ENCODE measurements around the gene TRHDE. TPM values are rescaled to one million over a fixed set of nuclear protein-coding genes. Genes with fewer than 3 reads are reported as not detected.

The TRHDE gene
- total and polyA plus RNA-seq, 2 of the 13 experiments (the other 11 are each of a cell fraction or from before 2014, with no cell fraction given), result not detected

GRCh38 chr12:72622556-72622955 is 350.4 kb downstream of the TRHDE start:
- no peaks in the 10 kb centered on the region for H3K79me2 ChIP-seq (ENCODE audit: insufficient read depth, low read length)
- in situ Hi-C loops (cut with HindIII; ENCODE audit: extremely low pct_ligation_motif_present, low pct_unique_long_range_greater_than_20kb) (no loop called here), intact Hi-C loops (cut with micrococcal nuclease; ENCODE audit: unreplicated experiment) (no loop called here)
- no peaks in the 10 kb centered on the region for H3K36me3 ChIP-seq (replicated peaks in 1 of 2; ENCODE audit: control insufficient read depth in 1 of 2, insufficient read depth in 2 of 2, low read length in 2 of 2)
- BruUV-seq (replicated peaks), result no TSS peak
- TF ChIP-seq ZNF275 (CRISPR knock-in tag; IDR thresholded peaks at IDR 0.05; ENCODE audit: borderline replicate concordance) (no peak), ZBTB7B (CRISPR knock-in tag; IDR thresholded peaks at IDR 0.05) (no peak), MXD4 (CRISPR knock-in tag; IDR thresholded peaks at IDR 0.05) (no peak), ZNF263 (CRISPR knock-in tag; IDR thresholded peaks at IDR 0.05) (no peak), HNRNPUL1 (IDR thresholded peaks at IDR 0.05; ENCODE audit: low read depth, low read length) (no peak)
- FAIRE-seq (no peak), ATAC-seq (no peak), DNase-seq (ENCODE audit: low spot score) (no peak)
- no peaks in the 10 kb centered on the region for H4K20me1 ChIP-seq (ENCODE audit: insufficient read depth, low read length)
- no peaks in the 10 kb centered on the region for H3K4me1 ChIP-seq (ENCODE audit: insufficient read depth, low read length)
- ChIA-PET CTCF (ENCODE audit: low intra/inter-chr PET ratio, low total read pairs) (no interaction called here), POLR2A (no interaction called here)
- H3K9ac ChIP-seq (ENCODE audit: insufficient read depth, low read depth, low read length), result no peak overlapping the region
- H3K4me3 ChIP-seq (replicated peaks in 1 of 3; ENCODE audit: insufficient read depth in 1 of 3, low read depth in 2 of 3, low read length in 3 of 3), result no peak overlapping the region
- no peaks in the 10 kb centered on the region for H3K27me3 ChIP-seq (ENCODE audit: control insufficient read depth in 1 of 2, insufficient read depth in 2 of 2, low read length in 2 of 2)
- no peak overlapping the region for H3K4me2 ChIP-seq (ENCODE audit: low read depth, low read length)
- 0% methylated on average over 3 of the region's 3 CpGs for WGBS (ENCODE audit: low lambda C conversion rate)
- H3K9me3 ChIP-seq (ENCODE audit: low read length), result no peaks in the 10 kb centered on the region
- no peak overlapping the region for H3K27ac ChIP-seq (ENCODE audit: extremely low read length, insufficient read depth, low read length)
- no peak overlapping the region for H2AFZ ChIP-seq (ENCODE audit: low read length)

GRCh38 chr12:72631926-72632685 is 359.9 kb downstream of the TRHDE start:
- FAIRE-seq, result no peak
- no peak for ATAC-seq
- TF ChIP-seq NFE2L1 (CRISPR knock-in tag; IDR thresholded peaks at IDR 0.05; ENCODE audit: borderline replicate concordance), result no peak
- no peak for TF ChIP-seq ZBTB14 (CRISPR knock-in tag; IDR thresholded peaks at IDR 0.05)
- no peak for TF ChIP-seq GATAD1 (CRISPR knock-in tag; IDR thresholded peaks at IDR 0.05)

More at GRCh38 chr12:72631926-72632685, 359.9 kb downstream of the TRHDE start:
- Histone ChIP-seq H3K4me2 (ENCODE audit: low read depth, low read length) (no peak overlapping the region), H3K27ac (ENCODE audit: extremely low read length, insufficient read depth, low read length) (no peak overlapping the region), H3K4me1 (ENCODE audit: insufficient read depth, low read length) (no peaks in the 10 kb centered on the region), H4K20me1 (ENCODE audit: insufficient read depth, low read length) (no peaks in the 10 kb centered on the region), H3K4me3 (replicated peaks in 1 of 3; ENCODE audit: insufficient read depth in 1 of 3, low read depth in 2 of 3, low read length in 3 of 3) (no peak overlapping the region), H3K27me3 (ENCODE audit: control insufficient read depth in 1 of 2, insufficient read depth in 2 of 2, low read length in 2 of 2) (no peaks in the 10 kb centered on the region), H3K36me3 (replicated peaks in 1 of 2; ENCODE audit: control insufficient read depth in 1 of 2, insufficient read depth in 2 of 2, low read length in 2 of 2) (no peaks in the 10 kb centered on the region), H3K9ac (ENCODE audit: insufficient read depth, low read depth, low read length) (no peak overlapping the region), H2AFZ (ENCODE audit: low read length) (no peak overlapping the region), H3K9me3 (ENCODE audit: low read length) (no peaks in the 10 kb centered on the region; the same call in 1 of the 2 replicates), H3K79me2 (ENCODE audit: insufficient read depth, low read length) (no peaks in the 10 kb centered on the region)
- no TSS peak for BruUV-seq (replicated peaks)
- ChIA-PET POLR2A (no interaction called here), CTCF (ENCODE audit: low intra/inter-chr PET ratio, low total read pairs) (no interaction called here)
- intact Hi-C loops (cut with micrococcal nuclease; ENCODE audit: unreplicated experiment), result no loop called here
- WGBS (ENCODE audit: low lambda C conversion rate), result 3% methylated on average over 4 of the region's 4 CpGs
- no peak for DNase-seq (ENCODE audit: low spot score)
- in situ Hi-C loops (cut with HindIII; ENCODE audit: extremely low pct_ligation_motif_present, low pct_unique_long_range_greater_than_20kb), result no loop called here
